Hematopoietic multipotent progenitor cell treated with erythropoietin and hydrocortisone succinate and interleukin-3 and kit ligand, for 17 days (in vitro differentiated cells): ENCODE measurements around the gene IRX4.
"Not testable (repeated sequence)": the region's sequence is repeated elsewhere in the genome, so short reads cannot be mapped to it uniquely, and the experiment has no call there.

Source experiments
- DNase-seq: peaks from one replicate; pipeline ENCODE4 v3.0.0-alpha.2; 2015; ENCODE audit warnings: low spot score

The IRX4 gene

GRCh38 chr5:1856596-1857255, 26.0 kb downstream of the IRX4 start:
- no peak for DNase-seq

- DNase-seq = no peak
These were observed 27.1 kb downstream of the IRX4 start for GRCh38 chr5:1855596-1855995.

GRCh38 chr5:1855075-1855474, 27.6 kb downstream of the IRX4 start:
- DNase-seq = no peak

GRCh38 chr5:1853531-1853930, 29.2 kb downstream of the IRX4 start:
- DNase-seq = no peak

GRCh38 chr5:1852324-1852947, 30.3 kb downstream of the IRX4 start:
- DNase-seq = no peak

- DNase-seq = no peak
These were observed 31.3 kb downstream of the IRX4 start for GRCh38 chr5:1851290-1851934.

- DNase-seq = no peak
These were observed 32.2 kb downstream of the IRX4 start for GRCh38 chr5:1850324-1851154.

GRCh38 chr5:1847611-1848010, 35.1 kb downstream of the IRX4 start:
- DNase-seq = no peak

- no peak for DNase-seq
These were observed 35.7 kb downstream of the IRX4 start for GRCh38 chr5:1847056-1847455.

GRCh38 chr5:1846583-1846982, 36.1 kb downstream of the IRX4 start:
- no peak for DNase-seq

- DNase-seq = no peak
These were observed 37.0 kb downstream of the IRX4 start for GRCh38 chr5:1845696-1846095.

GRCh38 chr5:1844708-1845436, 37.9 kb downstream of the IRX4 start:
- no peak for DNase-seq

GRCh38 chr5:1843761-1844160, 39.0 kb downstream of the IRX4 start:
- not testable (repeated sequence) for DNase-seq

GRCh38 chr5:1842004-1842819, 40.5 kb downstream of the IRX4 start:
- no peak for DNase-seq

GRCh38 chr5:1840741-1841521, 41.8 kb downstream of the IRX4 start:
- no peak for DNase-seq

GRCh38 chr5:1840071-1840547, 42.6 kb downstream of the IRX4 start:
- no peak for DNase-seq

- no peak for DNase-seq
These were observed 44.7 kb downstream of the IRX4 start for GRCh38 chr5:1838013-1838412.

GRCh38 chr5:1836891-1837880, 45.5 kb downstream of the IRX4 start:
- no peak for DNase-seq
